GM08714 (cell line): Measurements from ENCODE around the gene MEP1A.
"Not testable (repeated sequence)": the region's sequence is repeated elsewhere in the genome, so short reads cannot be mapped to it uniquely, and the experiment has no call there.

ENCODE experiments used
- H3K4me3 ChIP-seq: fragments of 200-500 bp; sonication (Bioruptor generic); 2 replicates; pipeline ENCODE4 v1.5.1; 2014; ENCODE audit warnings: mild to moderate bottlenecking, low read length, inconsistent platforms
- ZNF274 ChIP-seq: IDR thresholded peaks from 2 replicates; pipeline ENCODE4 v1.6.1; 2012; ENCODE audit warnings: mild to moderate bottlenecking, low read depth, low read length

The MEP1A gene

DNA sequence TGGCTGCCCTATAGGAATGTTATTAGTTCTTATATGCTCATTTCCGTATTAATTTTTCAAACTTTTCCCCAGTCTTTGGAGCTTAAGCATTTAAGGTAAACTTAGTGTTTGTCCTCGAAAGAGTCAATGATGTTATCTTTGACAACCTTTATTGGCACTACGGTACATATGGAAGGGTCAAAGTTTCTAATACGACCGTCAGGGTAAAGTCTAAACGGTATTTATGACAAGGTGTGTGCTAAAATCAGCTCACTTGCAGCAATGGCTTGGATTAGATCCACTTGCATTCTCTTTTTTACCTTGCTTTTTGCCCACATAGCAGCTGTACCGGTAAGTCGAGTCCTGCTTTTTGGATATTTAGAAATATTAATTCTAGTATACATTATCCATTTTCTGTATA lies at the start of gene MEP1A:
MEP1A (plus strand) TSS at position 252 of the 400 bp plus-strand sequence; CDS start at position 262, 10 bp downstream.
- no peak for TF ChIP-seq ZNF274

GRCh38 chr6:46743425-46744158 lies 49.6 kb upstream of the MEP1A start:
- no peak overlapping the region for H3K4me3 ChIP-seq
- no peak for TF ChIP-seq ZNF274

More for the DNA sequence above, at the start of gene MEP1A:
- H3K4me3 ChIP-seq, result no peak within 1 kb of the TSS

DNA sequence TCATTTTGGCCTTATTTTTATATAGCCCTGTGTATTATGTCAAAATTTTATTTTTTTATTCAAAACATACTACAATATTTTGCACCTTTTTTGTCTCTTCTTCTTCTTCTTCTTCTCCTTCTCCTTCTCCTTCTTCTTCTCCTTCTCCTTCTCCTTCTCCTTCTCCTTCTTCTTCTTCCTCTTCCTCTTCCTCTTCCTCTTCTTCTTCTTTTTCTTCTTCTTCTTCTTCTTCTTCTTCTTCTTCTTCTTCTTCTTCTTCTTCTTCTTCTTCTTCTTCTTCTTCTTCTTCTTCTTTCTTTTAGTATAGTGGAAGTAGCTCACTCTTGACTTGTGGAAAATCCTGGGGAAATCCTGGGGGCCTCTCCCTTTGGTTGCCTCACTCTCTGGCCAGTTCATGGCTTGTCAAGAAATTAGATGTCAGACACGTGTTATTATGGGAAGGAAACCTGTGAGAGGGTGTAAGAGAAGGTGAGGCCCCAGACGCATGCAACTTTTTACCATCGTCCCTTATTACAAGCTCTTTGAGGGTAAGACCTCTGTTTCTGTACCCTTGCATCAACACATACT lies 48.9 kb upstream of the MEP1A start:
- H3K4me3 ChIP-seq, result not testable (repeated sequence)

DNA sequence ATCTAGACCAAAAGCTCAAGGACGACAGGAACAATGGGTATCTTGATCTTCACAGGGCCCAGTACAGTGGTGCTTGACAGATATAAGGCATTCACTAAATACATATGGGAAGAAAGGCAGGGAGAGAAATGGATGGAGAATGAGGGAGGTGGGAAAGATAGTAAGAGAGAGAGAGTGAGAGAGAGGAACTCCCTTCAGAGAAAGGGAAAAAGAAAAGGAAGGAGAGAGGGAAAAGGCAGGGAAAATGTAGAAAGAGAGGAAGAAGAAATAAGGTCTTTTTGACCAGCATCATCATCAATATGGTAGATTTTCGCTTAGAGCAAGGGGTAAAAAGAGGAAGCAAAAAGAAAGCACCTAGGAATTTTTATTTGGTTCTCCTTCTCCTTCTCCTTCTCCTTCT lies 47.2 kb upstream of the MEP1A start:
- H3K4me3 ChIP-seq, result no peak overlapping the region
- no peak for TF ChIP-seq ZNF274

- no peak for TF ChIP-seq ZNF274
- no peak within 1 kb of the TSS for H3K4me3 ChIP-seq
These were observed 46.5 kb upstream of the MEP1A start, which contains the start of gene ANKRD66 for GRCh38 chr6:46746696-46747095. Gene ANKRD66, plus strand, starts transcription at chr6:46746933. Its CDS starts 5,016 bp downstream, at chr6:46751949.

GRCh38 chr6:46748940-46749503 lies 44.2 kb upstream of the MEP1A start:
- TF ChIP-seq ZNF274, result no peak
- no peak overlapping the region for H3K4me3 ChIP-seq

GRCh38 chr6:46749731-46750130 lies 43.5 kb upstream of the MEP1A start:
- H3K4me3 ChIP-seq, result no peak overlapping the region
- no peak for TF ChIP-seq ZNF274

DNA sequence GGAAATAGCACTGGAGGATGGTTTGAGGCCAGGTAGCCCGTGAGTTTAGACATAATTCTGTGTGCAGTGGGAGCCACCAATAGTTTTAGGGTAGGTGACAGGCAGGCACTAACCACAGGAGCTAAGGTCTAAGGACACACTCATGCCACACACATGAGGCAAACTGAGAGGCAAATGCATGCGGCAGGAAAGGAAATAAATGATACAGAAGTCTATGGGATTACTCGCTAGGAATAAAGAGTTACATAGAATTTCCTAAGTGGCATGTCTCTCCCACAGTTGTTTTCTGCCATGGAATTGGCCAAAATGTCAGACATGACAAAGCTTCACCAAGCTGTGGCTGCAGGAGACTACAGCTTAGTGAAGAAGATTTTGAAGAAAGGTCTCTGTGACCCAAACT lies 41.5 kb upstream of the MEP1A start:
- no peak overlapping the region for H3K4me3 ChIP-seq
- TF ChIP-seq ZNF274, result no peak

- TF ChIP-seq ZNF274, result no peak
- H3K4me3 ChIP-seq, result no peak overlapping the region
These were observed 37.3 kb upstream of the MEP1A start for GRCh38 chr6:46755865-46756264.

DNA sequence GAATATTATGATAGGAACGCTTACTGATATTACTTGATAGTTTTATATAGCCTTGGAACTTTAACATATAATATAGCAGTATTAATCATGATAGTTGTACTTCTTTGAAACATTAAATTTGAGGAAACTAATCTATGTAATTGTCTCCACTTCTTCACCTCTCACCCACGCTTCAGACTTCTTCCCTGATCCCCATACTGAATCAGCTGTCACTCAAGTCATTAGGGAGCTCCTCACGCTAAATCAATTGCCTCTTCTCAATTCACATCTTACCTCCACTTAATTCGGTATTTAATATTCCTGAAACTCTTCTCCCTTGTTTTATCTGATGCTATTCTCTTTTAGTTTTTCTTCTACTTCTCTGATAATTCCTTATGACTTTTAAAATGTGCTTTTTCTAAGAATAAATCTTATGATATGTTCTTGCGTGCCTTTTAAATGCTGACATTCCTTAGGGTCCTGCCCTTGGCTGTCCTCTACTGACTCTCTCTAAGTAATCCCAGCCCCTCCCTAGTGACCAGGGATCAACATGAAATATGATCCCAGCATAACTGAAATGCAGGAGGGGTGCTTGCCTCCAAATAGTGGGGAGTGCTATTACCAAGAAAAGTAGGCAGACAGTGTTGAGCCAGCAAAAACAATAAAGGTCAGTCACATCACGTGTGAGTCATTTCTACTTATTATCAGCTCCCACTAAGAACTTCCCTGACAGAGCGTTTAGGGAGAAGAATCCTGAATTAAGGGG lies 36.5 kb upstream of the MEP1A start:
- H3K4me3 ChIP-seq, result no peak overlapping the region
- no peak for TF ChIP-seq ZNF274

GRCh38 chr6:46757214-46757596 lies 36.0 kb upstream of the MEP1A start:
- H3K4me3 ChIP-seq, result no peak overlapping the region
- no peak for TF ChIP-seq ZNF274

- TF ChIP-seq ZNF274, result no peak
- H3K4me3 ChIP-seq, result no peak overlapping the region
These were observed 34.0 kb upstream of the MEP1A start for GRCh38 chr6:46758960-46759753.

- no peak overlapping the region for H3K4me3 ChIP-seq
- no peak for TF ChIP-seq ZNF274
These were observed 32.3 kb upstream of the MEP1A start for GRCh38 chr6:46760925-46761324.

GRCh38 chr6:46763466-46763865 lies 29.7 kb upstream of the MEP1A start:
- no peak overlapping the region for H3K4me3 ChIP-seq
- TF ChIP-seq ZNF274, result no peak

DNA sequence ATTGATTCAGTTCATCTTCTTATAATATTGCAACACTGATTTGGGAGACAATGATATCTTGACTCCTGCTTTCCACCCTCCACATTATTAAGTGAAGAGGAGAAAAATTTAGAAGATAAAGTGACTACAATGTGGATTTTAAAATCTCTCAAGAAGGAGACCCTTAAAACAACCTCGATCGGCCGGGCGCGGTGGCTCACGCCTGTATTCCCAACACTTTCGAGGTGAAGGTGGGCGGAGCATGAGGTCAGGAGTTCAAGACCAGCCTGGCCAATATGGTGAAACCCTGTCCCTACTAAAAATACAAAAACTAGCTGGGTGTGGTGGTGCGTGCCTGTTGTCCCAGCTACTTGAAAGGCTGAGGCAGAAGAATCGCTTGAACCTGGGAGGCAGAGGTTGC lies 28.9 kb upstream of the MEP1A start:
- H3K4me3 ChIP-seq, result not testable (repeated sequence)
